ENCODE measurements around the gene GAL3ST2.

Gene GAL3ST2

GRCh38 chr2:241746084-241746483 is 30.5 kb upstream of the GAL3ST2 start:
- H3K4me3 ChIP-seq (ENCODE audit: low read depth, low read length), result no peak overlapping the region
- TF ChIP-seq CTCF (conservative IDR thresholded peaks at IDR 0.05; ENCODE audit: low read depth, low read length), result no peak
- DNase-seq (ENCODE audit: low read depth), result no peak

- H3K4me3 ChIP-seq (ENCODE audit: low read depth, low read length), result no peak overlapping the region
- no peak for DNase-seq (ENCODE audit: low read depth)
- no peak for TF ChIP-seq CTCF (conservative IDR thresholded peaks at IDR 0.05; ENCODE audit: low read depth, low read length)
These were observed 28.0 kb upstream of the GAL3ST2 start for GRCh38 chr2:241748468-241749256.

DNA sequence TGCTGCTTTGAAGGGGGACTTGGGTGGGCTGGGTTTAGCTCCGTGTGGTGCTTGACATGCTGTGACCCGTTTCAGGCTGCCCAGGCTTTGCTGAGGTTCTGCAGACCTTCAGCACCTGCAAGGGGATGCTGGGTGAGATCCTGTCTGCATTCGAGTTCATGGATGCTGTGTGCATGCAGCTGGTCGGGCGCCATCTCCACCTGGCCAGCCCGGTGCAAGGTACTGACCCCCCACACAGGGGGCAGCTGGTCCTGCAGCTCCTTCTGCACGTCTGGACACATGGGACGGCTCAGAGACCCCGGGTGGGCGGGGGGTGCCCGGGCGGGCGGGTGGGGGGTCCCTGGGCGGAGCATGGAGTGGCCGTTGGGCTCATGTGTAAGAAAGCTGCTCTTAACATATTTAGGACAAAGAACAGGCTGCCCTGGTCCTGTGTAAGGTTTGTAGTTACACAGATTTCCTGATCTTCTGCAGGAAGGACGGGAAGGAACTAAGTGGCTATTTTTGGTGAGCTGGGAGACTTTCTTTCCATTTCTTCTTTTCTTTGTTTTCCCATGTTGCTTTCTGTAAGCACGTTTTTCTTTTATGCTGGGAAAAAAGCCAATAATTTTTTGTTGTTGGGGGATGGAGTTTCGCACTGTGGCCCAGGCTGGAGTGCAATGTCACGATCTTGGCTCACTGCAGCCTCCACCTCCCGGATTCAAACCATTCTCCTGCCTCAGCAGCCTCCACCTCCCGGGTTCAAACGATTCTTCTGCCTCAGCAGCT is 26.4 kb upstream of the GAL3ST2 start:
- H3K4me3 ChIP-seq (ENCODE audit: low read depth, low read length), result no peak overlapping the region
- no peak for TF ChIP-seq CTCF (conservative IDR thresholded peaks at IDR 0.05; ENCODE audit: low read depth, low read length)
- DNase-seq (ENCODE audit: low read depth), result no peak

DNA sequence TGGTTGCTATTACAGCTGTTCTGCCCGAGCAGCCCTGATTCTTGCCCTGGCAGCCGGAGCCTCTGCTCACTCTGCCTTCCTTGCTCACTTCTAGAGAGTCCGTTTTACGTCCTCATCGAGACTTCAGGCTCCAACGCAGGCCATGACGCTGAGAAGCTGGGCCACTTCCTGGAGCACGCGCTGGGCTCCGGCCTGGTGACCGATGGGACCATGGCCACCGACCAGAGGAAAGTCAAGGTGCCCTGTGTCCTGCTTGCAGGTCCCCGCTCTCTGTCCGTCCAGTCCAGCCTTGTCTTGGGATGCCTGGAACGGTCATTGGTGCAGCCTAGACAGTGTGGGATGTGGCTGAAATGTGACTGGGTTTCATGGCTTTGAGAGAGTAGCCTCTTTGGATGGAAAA is 25.5 kb upstream of the GAL3ST2 start:
- no peak for DNase-seq (ENCODE audit: low read depth)
- no peak overlapping the region for H3K4me3 ChIP-seq (ENCODE audit: low read depth, low read length)
- no peak for TF ChIP-seq CTCF (conservative IDR thresholded peaks at IDR 0.05; ENCODE audit: low read depth, low read length)

DNA sequence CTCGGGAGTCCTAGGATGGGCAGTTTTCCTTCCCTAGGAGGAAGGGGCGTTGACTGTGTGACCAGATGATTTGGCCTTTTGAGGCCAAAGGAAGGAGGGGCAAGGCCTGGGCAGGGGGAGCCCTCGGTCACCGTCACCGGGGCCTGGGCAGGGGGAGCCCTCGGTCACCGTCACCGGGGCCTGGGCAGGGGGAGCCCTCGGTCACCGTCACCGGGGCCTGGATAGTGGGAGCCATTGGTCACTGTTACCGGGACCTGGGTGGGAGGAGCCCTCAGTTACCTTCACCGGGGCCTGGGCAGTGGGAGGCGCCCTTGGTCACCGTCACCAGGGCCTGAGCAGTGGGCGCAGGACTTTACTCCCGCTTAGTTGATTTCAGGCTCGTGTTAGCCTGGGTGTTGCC is 24.8 kb upstream of the GAL3ST2 start:
- no peak overlapping the region for H3K4me3 ChIP-seq (ENCODE audit: low read depth, low read length)
- DNase-seq (ENCODE audit: low read depth), result no peak
- no peak for TF ChIP-seq CTCF (conservative IDR thresholded peaks at IDR 0.05; ENCODE audit: low read depth, low read length)

GRCh38 chr2:241752253-241752652 is 24.4 kb upstream of the GAL3ST2 start:
- H3K4me3 ChIP-seq (ENCODE audit: low read depth, low read length), result no peak overlapping the region
- TF ChIP-seq CTCF (conservative IDR thresholded peaks at IDR 0.05; ENCODE audit: low read depth, low read length), result no peak
- DNase-seq (ENCODE audit: low read depth), result no peak

All from choroid plexus epithelial cell (primary cell).